GM12801 (cell line): ENCODE measurements around the gene CUL7.

Source experiments
- TF ChIP-seq, protein P1 (sequence below): IDR thresholded peaks from one replicate; pipeline ENCODE4 v1.5.1; 2011; ENCODE audit warnings: control low read depth; ENCODE audit not compliant: insufficient read length; ENCODE audit errors: extremely low read depth

CUL7 gene

GRCh38 chr6:42989923-42990322 is 63.7 kb downstream of the CUL7 start:
- TF ChIP-seq, protein P1, sequence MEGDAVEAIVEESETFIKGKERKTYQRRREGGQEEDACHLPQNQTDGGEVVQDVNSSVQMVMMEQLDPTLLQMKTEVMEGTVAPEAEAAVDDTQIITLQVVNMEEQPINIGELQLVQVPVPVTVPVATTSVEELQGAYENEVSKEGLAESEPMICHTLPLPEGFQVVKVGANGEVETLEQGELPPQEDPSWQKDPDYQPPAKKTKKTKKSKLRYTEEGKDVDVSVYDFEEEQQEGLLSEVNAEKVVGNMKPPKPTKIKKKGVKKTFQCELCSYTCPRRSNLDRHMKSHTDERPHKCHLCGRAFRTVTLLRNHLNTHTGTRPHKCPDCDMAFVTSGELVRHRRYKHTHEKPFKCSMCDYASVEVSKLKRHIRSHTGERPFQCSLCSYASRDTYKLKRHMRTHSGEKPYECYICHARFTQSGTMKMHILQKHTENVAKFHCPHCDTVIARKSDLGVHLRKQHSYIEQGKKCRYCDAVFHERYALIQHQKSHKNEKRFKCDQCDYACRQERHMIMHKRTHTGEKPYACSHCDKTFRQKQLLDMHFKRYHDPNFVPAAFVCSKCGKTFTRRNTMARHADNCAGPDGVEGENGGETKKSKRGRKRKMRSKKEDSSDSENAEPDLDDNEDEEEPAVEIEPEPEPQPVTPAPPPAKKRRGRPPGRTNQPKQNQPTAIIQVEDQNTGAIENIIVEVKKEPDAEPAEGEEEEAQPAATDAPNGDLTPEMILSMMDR: no peak

DNA sequence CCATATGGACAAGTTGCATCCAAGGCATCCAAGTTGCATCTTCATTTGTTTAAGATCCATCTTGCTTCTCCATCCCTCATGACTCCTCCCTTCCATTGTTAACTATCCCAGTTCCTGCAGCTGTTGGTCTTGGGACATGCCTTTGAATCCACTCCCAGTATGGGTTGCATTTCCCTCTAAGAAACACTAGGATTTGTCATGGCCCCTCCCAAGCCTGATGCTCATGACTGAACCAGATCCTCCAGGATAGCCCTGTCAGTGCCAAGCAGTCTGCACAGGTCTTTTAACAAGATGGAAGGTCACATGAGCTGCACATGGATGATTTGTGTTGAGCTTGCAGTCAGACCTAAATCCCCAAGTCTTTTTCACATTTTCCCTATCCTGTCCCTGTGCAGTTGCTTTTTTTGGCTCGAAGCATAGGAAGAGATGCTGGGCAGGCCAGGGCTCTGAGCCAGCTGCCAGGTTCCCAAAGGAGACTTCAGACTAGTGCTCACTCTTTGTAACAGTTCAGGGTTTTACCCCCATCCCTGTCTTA is 65.1 kb downstream of the CUL7 start:
- TF ChIP-seq, protein P1: no peak
